ENCODE data around the gene SDK1.
"Not testable (repeated sequence)": the region's sequence is repeated elsewhere in the genome, so short reads cannot be mapped to it uniquely, and the experiment has no call there.

Gene SDK1

DNA sequence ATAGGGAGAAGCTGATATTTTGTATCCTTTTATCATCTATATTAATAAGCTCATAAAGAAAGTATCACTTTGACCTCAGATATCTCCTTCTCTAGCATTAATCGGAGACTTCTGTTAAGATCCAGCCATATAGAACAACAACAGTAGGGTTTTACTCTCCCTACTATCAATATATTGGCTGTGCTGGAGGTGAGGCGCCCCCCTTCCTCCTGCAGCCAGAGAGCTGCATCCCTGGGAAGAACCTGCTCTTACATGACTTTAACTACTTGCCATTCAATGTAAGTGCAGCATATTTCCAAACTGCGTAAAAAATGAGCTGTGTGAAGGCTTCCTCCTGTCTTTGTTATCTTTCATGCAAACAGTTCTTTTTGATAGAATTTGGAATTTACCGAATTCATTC, 247.8 kb downstream of the SDK1 start:
- DNase-seq: no peak

DNA sequence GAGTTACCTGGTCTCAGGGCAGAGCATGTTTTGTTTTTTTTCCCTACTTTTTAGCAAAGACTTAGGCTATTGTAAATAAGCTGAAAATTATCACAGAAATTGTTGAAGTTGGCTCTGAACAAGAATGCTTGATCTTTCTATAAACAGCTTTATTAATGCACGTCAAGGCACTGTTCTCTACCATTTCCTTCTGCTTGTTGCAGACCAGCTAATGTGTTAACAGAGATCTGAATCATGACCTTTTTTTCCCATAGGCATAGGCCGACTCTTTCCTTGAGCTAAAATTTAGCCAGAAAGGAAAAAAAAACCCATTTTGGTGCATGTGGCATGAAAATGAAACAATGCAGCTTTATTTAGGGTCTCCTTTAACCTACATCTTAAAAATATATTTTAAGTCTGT, 248.5 kb downstream of the SDK1 start:
- no peak for DNase-seq

DNA sequence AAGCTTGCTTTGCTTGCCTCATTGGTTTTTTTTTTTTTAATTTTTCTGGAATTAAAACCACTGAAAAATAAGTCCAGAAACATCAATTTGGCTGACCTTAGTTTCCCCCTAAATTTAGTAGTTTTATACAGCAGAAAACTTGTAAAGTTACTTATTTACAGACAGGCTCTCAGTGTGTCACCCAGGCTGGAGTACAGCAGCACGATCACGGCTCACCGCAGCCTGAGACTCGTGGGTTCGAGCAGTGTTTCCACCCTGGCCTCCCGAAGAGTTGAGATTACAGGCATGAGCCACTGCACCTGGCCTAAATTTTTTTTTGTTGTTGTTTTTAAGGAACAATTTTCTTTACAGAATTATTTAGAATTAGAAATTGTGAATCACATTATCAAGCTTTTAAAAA, 250.5 kb downstream of the SDK1 start:
- DNase-seq: no peak

DNA sequence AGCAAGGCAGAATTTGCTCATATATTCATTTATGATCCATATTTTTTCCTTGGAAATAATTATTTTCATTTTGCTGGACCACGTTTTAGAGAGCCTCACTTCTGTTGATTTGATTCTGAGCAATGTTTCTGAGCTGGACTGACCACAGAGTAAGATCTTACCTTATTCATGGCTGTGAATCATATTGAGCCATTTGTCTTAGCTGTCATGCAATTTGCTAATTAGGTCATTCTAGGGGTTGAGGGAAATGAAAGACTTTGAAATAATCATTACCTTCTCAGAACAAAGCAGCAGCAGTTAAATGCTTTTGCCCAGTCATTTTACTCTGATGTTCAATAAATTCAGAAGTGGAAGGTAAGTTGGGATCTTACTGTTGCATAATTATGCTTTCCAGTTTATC, 251.4 kb downstream of the SDK1 start:
- no peak for DNase-seq

DNA sequence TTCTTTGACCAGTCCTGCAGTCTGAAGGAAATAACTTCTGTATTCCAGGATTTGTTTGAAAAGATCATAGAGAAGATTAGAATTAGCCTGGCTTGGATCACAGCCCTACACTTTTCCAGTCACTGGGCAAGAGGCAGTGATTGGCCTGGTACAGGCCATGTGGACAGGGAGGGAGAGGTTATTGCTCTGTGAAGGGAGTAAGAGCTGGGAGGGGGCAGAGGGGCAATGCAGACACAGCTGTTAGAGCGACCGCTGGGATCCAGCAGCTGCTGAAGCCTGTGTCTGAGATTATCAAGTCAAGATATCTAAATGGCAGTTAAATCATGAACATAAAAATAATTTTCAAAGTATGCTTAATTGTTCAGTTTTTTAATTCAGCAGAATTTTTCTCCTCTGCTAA, 257.3 kb downstream of the SDK1 start:
- DNase-seq: no peak

DNA sequence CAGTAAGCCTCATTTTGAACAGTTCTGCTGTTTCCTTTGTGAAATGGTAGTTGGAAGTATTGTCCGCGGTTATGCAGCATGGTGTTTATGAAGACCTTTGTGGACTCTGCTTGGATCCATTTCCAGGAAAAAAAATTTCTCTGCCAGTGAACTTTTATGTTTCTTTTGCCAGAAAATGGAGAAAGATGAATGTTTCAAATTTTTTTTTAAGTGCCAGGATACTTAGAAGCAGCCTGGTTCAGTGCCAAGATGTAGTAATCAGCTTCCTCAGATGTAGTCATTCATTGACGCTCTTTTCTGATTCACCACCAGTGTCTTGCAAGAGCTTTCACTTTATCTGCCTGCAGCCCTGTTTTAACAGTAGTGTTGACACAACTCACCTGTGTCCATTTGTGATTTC, 258.2 kb downstream of the SDK1 start:
- no peak for DNase-seq

DNA sequence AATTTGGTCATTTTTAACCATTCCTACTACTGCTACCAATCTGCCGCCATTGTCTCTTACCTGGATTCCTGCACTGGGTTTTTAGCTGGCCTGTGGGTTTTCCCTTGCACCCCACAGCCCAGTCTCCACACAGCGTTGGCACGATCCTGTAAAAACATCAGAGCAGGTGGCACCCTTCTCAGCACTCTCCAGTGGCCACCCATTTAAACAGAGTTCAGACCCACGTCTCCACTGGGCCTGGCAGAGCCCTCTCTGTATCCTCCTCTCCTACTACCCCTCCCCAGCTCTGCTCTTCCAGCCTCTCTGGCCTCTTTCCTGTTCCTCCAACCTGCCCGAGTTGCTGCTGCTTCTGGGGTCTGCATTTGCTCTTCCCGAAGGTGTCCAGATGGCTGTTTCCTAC, 259.4 kb downstream of the SDK1 start:
- DNase-seq: no peak

DNA sequence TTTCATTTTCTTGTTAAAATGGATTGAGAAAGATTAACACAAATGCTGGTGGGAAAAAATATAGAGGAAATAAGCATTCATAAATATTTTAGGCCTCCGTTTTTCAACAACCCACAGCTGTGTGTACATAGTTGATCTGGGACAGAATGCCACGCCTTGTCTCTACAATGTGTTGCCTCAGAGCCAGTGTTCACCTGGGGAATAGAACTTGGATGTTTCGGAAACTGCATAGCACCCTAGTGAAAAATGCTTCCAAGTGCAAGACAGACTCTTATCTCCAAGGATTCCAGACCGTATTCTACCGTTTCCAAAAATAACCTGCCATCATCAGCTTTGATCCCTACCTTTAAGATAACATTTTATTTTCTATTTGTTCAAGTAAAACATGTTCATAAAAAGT, 260.9 kb downstream of the SDK1 start:
- DNase-seq: no peak

DNA sequence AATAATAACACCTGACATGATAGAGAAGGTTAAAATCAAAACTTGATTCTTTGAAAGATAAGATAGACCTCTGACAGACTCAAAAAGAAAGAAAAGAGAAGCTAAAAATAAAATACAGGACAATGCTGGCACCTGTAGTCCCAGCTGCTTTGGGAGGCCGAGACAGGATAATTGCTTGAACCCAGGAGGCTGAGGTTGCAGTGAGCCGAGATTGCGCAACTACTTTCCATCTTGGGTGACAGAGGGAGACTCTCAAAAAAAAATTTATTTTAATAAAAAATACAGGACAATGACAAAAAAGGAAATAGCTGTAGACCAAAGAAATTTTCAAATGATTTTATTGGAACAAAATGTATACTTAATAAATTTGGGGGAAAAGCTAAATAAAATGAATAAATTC, 263.2 kb downstream of the SDK1 start:
- no peak for DNase-seq

DNA sequence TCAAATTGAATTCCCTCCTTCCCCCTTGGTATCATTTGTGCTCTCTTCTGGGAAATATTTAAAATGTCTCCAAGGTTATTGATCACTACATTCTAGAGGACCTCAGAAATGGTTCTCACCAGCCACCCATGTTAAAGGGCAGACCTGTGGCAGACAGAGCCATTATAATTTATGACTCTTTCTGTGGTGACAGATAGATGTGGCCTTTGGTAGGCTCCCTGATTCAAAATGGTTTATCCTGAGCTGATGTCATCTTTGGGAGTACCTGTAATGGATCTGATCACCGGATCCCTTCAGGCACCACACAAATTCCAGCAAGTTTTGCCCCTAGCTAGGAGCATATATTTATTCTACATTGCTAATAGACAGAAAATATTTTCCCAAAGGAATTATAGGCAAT, 267.5 kb downstream of the SDK1 start:
- DNase-seq: no peak

DNA sequence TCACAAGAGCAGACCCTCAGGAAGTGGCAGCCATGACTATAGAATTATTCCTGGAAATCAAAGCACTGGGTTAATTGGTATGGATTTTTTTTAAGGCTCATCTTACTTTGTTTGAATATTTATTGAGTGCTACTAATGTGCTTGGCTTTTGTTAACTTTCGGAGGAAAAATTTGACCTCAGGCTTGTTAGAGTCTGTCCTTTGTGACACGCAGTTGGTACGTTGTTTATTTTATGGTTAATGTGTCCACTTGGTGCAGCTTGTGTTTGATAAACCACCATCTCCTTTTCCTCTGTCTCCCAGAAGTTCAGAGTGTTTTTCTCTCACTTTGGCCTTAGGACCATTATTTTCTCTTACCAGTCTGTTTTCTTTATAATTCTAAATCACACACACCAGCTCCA, 268.6 kb downstream of the SDK1 start:
- no peak for DNase-seq

DNA sequence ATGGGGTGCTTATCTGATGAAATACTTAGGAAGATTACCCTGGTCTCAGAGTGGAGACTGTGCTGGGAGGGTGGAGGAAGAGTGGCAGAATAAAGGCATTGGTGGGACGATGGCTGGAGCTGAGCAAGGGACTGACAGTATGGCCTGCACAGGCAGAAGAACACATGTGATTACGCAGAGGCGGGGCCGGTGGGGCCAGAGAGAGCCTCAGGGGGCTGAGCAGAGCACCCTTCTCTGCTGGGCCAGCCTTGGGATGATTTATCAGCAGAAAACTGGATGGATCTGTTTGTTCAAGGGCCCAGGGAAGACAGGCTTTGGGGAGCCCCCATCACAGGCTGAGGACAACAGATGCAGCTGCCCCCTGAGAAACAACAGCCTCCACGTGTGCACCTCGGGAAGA, 272.1 kb downstream of the SDK1 start:
- DNase-seq: no peak

DNA sequence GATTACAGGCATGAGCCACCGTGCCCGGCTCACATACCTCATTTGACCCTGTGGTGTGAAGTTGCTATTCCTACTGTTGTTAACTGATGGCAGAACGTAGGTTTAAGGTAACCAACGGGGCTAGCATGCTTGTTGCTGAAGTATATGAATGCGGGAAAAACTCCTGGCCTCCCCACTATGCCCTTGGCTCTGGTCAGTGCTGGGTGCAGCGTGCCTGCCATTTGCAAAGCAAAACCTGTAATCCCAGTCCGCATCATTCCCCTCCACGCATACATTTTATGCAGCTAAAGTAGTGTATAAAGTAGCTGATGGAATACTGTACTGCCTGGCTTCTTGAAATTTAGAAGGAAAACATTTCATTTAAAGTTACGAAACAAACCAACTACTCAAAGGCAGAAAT, 273.3 kb downstream of the SDK1 start:
- DNase-seq: no peak

DNA sequence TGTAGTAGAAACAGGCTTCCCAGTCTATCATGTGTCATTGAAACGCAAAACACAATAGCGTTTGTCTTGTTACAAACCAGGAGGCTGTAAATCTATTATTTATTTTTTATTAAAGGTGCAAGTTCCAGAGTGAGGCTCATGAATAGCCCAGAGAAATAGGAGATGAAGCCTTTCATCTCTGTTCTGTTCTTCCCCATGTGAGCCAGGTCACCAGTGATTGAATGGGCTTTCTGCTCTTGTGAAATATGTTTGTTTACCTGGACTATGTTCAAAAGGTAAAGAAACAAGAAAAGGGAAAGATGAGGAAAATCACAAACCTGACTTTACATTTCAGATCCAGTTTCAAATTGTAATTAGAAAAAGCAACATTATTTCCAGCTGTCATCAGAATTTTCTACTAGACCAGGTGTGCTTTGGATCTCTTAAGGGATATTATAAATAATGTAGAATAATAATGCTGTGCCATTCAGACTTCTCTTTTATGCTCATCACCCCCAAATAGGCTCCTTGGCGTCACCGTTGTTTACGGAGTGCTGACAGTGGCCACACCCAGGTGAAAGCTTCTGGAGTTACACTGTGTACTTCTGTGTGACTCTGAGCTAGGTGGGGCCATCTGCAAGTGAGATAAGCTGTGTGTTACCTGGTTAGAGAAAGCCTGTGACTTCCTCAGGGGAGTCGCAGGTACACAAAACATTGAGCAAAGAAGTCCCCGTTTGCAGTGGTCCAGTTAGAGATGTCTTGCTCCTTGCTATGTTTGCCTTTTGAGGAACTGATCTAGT, 274.9 kb downstream of the SDK1 start:
- no peak for DNase-seq

DNA sequence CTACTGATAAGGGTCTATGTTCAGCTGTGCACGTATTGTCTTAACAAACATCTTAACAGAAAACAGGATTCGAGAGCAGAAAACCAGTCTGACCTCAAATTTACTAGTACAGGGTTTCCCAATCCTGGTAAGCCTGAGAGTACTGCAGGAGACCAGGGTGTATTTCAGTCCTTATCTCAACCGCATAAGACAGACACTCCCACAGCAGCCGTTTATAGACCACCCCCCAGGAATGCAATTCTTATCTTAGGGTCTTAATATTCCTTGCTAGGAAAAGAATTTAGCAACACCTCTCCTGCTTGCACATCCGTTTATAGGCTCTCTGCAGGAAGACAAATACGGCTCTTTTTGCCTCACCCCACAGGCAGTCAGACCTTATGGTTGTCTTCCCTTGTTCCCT, 277.3 kb downstream of the SDK1 start:
- no peak for DNase-seq

DNA sequence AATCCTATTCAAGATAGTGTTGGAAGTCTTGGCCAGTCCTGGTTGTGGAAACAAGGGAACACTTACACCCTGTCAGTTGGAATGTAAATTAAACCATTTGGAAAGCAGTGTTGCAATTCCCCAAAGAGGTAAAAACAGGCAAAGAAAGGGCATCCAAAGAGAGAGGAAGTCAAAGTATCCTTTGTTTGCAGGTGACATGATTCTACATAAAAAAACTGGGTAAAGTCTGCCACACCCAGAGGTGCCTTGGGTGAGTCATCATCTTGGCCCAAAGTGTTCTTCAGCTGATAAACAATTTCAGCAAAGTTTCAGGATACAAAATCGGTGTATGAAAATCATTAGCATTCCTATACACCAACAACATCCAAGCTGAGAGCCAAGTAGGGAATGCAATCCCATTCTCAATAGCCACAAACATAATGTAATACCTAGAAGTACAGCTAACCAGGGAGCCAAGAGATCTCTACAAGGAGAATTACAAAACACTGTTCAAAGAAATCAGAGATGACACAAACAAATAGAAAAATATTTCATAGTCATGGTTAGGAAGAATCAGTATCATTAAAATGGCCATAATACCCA, 278.7 kb downstream of the SDK1 start:
- DNase-seq: no peak

DNA sequence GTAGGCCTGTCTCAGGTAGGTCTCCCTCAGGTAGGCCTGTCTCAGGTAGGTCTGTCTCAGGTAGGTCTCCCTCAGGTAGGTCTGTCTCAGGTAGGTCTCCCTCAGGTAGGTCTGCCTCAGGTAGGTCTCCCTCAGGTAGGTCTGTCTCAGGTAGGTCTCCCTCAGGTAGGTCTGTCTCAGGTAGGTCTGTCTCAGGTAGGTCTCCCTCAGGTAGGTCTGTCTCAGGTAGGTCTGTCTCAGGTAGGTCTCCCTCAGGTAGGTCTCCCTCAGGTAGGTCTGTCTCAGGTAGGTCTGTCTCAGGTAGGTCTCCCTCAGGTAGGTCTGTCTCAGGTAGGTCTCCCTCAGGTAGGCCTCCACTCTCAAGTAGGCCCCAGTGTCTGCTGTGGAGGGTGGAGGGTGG, 281.1 kb downstream of the SDK1 start:
- not testable (repeated sequence) for DNase-seq

DNA sequence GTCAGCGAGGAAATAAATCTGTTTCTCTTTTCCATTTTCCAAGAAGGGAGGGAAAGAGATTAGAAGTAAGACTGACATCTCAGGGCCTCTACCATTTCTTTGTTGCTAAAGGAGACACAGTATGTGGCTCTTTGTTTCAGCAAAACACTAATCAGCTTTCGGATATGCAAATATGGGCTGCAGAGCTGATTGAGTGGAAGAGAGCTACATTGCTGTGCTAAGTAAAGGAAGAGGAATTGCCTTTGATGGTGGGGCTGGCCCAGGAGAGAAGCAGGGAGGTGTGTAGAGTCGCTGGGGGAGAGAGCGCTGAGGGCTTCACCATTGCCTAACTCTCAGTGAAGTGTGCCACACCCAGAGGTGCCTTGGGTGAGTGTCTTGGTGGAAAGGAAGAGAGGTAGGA, 284.8 kb downstream of the SDK1 start:
- DNase-seq: no peak

DNA sequence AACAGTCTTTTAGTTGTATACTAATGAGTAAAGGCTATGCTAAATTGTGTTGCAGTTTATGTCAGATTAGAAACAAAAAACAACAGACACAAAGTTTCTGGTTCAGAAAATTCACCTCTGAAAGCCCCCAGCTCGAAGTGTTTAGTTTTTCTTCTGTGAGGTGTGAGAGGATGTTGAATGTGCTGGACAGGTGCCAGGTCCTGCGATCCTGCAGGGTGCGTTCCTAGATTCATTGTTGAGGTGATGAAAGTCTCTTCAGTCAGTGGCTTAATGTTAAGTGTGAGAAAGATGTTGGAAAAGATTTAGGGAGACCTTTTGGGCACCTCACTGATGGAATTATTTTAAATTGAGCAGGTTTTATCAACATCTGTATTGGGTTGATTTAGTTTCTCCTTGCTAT, 287.3 kb downstream of the SDK1 start:
- DNase-seq: no peak

DNA sequence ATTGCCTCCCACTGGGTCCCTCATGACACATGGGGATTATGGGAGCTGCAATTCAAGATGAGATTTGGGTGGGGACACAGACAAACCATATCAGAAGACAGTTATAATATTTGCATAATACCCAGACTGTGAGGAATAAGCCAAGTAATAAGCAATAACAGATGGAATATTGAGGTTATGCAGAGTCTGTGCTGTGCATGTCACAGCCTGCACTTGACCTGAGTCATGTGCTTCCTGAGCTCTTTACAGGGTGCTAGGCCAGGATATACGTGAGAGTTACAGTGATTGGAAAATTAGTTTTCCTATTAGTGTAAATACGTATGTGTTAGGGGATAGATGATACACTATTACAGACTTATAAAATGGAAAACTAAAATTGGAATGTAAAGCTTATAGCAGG, 288.7 kb downstream of the SDK1 start:
- no peak for DNase-seq

DNA sequence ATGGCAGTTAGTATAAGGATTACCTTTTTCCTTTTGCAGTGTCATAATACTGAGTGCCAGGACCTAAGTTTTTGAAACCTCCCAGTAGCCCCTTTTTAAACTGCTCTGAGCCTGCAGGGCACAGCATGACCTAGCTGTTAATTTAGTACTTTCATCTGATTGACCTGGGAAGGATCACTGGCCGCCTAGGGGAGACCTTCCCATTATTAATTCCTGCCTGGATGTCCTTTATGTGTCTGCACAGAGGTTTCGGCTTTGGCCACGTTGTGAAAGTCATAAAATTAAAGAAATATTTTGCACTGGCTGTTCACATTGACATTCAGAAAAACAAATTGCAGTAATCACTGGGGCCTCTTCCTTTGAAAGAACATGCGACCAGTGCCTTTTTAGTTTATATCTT, 290.2 kb downstream of the SDK1 start:
- DNase-seq: no peak

DNA sequence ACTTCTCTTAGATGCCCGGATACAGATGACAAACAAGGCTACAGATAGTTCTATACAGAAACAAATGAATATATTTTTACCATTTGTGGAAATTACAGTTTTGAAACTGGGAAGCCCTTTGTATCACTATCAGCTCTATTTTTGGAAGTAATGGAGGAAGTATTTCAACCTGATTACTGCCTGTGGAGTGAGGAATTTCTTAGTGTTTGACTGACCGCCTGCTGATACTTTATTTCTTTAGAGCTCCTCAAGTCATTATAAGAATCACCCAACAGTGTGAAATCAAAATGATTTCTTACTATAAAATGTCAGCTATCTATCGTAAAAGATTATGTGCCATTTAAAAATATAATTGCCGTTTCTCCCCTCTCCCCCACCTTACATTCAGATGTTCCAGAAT, 290.9 kb downstream of the SDK1 start:
- DNase-seq: no peak

DNA sequence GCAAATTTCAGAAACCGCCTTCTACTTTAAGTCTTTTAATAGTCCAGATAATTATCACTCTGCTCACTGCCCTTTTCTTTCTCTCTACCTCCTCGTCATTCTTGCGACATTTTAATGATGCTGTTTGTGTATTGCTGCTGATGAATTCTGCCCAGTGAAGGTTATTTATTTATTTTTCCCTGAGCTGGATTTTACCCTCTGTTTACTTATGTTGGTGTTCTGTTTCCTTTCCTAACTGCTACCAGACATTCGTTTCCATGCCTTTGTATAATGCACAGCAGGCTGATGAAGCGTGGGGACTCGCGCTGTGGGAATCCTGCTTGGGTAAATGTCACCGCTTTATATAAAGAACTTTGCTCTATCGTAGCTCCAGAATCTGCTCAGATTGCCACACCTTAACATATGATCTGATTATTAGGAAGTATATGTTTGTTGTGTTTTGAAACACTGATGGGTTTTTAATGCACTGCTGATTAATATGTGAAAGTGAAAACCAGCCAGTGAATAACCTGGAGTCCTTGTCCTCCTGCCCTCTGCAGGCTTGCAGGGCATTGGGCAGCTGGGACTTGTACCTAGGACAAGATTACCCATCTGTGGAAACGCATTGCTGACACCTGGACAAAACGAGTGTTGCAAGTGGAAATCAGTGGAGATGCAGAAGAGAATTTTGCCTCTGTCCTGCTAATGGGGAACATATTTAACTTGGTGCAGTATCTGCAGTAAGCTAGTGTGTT, 291.5 kb downstream of the SDK1 start:
- DNase-seq: no peak

DNA sequence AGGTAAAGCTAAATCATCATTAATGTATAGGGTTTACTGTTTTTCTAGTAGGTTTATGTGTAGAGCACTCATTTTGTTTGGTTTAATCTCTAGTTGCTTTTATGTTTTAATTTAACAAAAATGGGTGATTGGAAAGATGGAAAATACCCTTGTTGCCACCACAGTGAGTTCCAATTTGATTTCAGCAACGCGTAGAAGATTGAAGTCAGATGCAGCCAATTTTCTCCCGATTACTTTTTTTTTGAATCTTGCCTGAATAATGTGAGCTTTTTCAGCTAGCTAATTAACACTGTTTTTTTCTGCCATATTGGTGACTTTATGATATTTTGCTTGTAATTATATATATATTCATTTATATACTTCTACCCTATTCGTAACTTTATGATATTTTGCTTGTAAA, 293.8 kb downstream of the SDK1 start:
- DNase-seq: no peak

DNA sequence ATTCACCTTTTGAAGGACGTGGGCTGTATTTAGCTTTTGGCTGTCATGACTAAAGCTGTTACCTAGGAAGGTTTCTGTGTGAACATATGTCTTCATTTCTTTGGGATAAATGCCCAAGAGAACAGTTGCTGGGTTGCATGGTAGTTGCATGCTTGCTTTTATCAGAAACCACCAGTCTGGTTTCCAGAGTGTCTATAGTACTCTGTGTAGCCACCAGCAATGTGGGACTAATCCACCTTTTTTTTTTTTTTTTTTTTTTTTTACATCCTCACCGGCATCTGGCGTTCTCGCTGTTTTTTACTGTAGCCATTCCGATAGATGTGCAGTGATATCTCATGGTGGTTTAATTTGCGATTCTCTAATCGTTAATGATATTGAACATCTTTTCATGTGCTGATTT, 297.8 kb downstream of the SDK1 start:
- no peak for DNase-seq

Data from stimulated activated CD4-positive, alpha-beta T cell treated with anti-CD3 and anti-CD28 coated beads, Interleukin-12 subunit alpha, Interleukin-12 subunit beta, amount 100 ng/mL, for 4 hours (primary cell).